Subcutaneous abdominal adipose tissue (tissue), 5 donors: ENCODE results near the gene SLC4A1.

ENCODE experiments used
- H3K27ac ChIP-seq: one replicate; pipeline ENCODE4 v1.7.0; 2013; ENCODE audit warnings: low read depth, mild to moderate bottlenecking, inconsistent platforms, low read length, moderate library complexity
- H3K27me3 ChIP-seq, 5 donors: one replicate each; pipeline ENCODE4 v1.7.0; 2013; ENCODE audit warnings: low read length in 5 of 5, inconsistent platforms in 1 of 5; ENCODE audit not compliant: control insufficient read depth in 5 of 5, insufficient read depth in 4 of 5
- H3K36me3 ChIP-seq, 5 donors: one replicate each; pipeline ENCODE4 v1.7.0; 2013; ENCODE audit warnings: low read length in 5 of 5; ENCODE audit not compliant: control insufficient read depth in 5 of 5, insufficient read depth in 5 of 5
- H3K4me1 ChIP-seq, 5 donors: one replicate each; pipeline ENCODE4 v1.7.0; 2013; ENCODE audit warnings: low read length in 5 of 5, mild to moderate bottlenecking in 3 of 5, moderate library complexity in 1 of 5; ENCODE audit not compliant: control insufficient read depth in 5 of 5, insufficient read depth in 5 of 5
- H3K4me3 ChIP-seq, 5 donors: one replicate each; pipeline ENCODE4 v1.7.0; 2013; ENCODE audit warnings: low read length in 5 of 5, low read depth in 1 of 5
- H3K9ac ChIP-seq, 5 donors: one replicate each; pipeline ENCODE4 v1.7.0; 2013; ENCODE audit warnings: low read length in 5 of 5, mild to moderate bottlenecking in 4 of 5, moderate library complexity in 3 of 5
- H3K9me3 ChIP-seq, 5 donors: one replicate each; pipeline ENCODE4 v1.7.0; 2013; ENCODE audit warnings: low read length in 5 of 5; ENCODE audit not compliant: control insufficient read depth in 5 of 5
- donor health status: healthy.
- donor health status: healthy.
- donor health status: healthy.
- donor health status: healthy.
- donor health status: healthy.

The SLC4A1 gene

DNA sequence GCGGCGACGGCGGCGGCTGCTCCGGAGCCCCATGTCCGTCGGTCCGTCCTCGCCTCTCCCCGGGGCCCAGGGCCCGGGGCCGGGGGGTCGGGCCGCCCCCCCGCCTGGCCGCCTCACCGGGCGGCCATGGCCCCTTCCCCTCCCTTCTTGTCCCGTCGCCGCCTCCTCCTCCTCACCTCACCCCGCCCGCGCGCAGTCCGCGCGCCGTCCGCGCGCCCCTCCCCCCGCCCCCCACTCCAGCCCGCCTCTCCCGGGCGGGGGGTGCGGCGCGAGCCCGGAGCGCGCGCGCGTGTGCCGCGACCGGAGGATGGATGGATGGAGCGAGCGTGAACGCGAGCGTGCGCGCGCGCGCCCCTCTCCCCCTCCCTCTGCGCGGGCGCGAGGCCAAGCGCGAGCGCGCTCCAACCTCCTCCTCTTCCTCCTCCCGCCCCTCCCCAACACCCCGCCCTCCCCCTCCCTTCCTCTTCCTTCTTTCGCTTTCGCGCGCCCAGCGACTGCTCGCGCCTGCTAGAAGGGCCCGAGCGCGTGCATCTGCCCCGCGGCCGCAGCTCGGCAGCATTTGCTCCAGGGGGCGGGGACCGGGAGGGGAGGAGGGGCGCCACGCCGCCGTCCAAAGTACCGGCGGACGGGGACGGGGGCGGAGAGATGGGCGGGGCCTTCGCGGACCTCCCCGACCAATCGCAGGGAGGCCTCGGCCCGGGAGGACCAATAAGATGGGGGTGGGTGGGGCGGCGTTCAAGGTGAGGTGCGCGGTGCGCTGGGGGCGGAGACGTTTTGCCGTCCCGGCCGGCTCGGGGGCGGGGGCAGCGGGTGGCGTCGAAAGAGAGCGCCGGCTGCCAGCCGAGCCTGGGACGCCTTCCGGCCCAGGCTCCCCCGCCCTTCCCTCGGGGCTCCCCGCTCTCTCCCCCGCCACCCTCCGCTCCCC is 68.1 kb downstream of the SLC4A1 start, which contains the start of gene ATXN7L3:
TSS of gene ATXN7L3 (minus strand) at position 332 of the 925 bp plus-strand sequence. CDS start 1,814 bp downstream, outside the sequence.
- Histone ChIP-seq H3K36me3 (peaks cover 0 to 25% (median 18%) of the 10 kb centered on the region in 5 donors), H3K4me3 (peak within 1 kb of the TSS; percentile 75 to 81 (median 77)), H3K9ac (peak within 1 kb of the TSS; percentile 68 to 93 (median 88)), H3K9me3 (no peaks in the 10 kb centered on the region), H3K27me3 (no peaks in the 10 kb centered on the region), H3K4me1 (peaks cover 7 to 34% (median 30%) of the 10 kb centered on the region in 5 donors), H3K27ac (peak within 1 kb of the TSS; percentile 84)

DNA sequence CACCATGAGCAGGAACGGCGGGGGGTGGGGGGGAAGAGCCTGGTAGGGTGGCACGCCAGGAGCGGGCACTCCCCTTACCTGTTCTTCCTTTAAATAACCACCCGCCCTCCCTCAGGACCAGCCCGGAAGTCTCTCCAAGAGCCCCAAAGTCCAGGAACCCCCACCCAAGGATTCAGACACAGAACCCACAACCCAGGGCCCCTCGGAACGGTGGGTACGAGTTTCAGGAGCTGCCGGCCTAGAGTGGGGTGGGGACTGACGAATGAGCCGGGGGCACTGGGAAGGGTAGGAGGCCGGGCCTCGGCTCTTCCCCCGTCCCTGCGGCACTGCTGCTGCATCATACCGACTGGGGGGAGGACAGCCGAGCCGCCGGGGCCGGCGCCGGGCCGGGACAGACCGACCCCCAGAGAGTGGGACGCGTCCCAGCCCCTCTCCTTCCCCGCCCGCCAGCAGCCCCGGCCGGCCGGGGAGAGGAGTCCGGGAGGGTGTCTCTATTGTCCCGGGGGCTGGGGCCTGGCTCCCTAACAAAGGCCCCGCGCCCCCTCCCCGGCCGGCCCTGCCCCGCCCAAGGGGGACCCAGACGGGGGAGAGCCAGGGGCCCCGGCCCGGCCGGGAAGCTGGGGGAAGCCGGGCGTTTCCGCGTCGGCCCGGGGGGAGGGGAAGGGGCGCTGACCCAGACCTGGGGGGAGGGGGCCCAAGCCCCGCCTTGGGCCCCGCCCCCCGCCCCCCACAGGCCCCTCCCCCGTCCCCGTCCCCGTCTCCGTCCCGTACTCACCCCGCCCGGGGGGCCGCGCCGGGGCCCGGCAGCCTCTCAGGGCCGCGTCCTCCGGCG is 69.0 kb downstream of the SLC4A1 start:
- Histone ChIP-seq H3K36me3 (peaks cover 0 to 34% (median 26%) of the 10 kb centered on the region in 5 donors), H3K4me1 (peaks cover 7 to 31% (median 29%) of the 10 kb centered on the region in 5 donors), H3K9ac (peak overlapping the region; percentile 68 to 90 (median 88))

More for the DNA sequence above, 69.0 kb downstream of the SLC4A1 start:
- H3K9me3 ChIP-seq: no peaks in the 10 kb centered on the region
- H3K27me3 ChIP-seq: no peaks in the 10 kb centered on the region
- H3K27ac ChIP-seq: peak overlapping the region; percentile 84
- peak overlapping the region; percentile 67 to 76 (median 73) for H3K4me3 ChIP-seq
